Psoas muscle (tissue), 8 donors: ENCODE data around the gene CYB5R2. TPM values are rescaled to one million over a fixed set of nuclear protein-coding genes. Genes with fewer than 3 reads are reported as not detected.

Experiments used
- ATAC-seq, 4 donors: fragments of 200-7000 bp; cut with Tn5 transposase; one replicate each; pipeline ENCODE4 v1.9.1; 2020; ENCODE audit warnings: moderate library complexity in 3 of 4, mild to moderate bottlenecking in 2 of 4
- DNase-seq, 2 donors: peaks; one replicate each; pipeline ENCODE4 v3.0.0-alpha.2; 2020
- H3K27ac ChIP-seq: fragments of 200-600 bp; one replicate; pipeline ENCODE4 v1.8.0; 2022
- H3K27me3 ChIP-seq, 3 donors: fragments of 200-600 bp in 1 of 3; one replicate each; pipeline versions ENCODE4 v1.6.1 to v1.8.0; 2013 to 2022; ENCODE audit warnings: low read length in 2 of 3, mild to moderate bottlenecking in 2 of 3, moderate library complexity in 1 of 3; ENCODE audit not compliant: insufficient read depth in 3 of 3
- H3K36me3 ChIP-seq, 2 donors: fragments of 200-600 bp in 1 of 2; one replicate each; pipeline versions ENCODE4 v1.6.1 to v1.8.0; 2013 to 2022; ENCODE audit warnings: low read depth in 1 of 2, mild to moderate bottlenecking in 1 of 2, moderate library complexity in 1 of 2; ENCODE audit not compliant: insufficient read depth in 1 of 2
- H3K4me1 ChIP-seq: fragments of 200-600 bp; one replicate; pipeline ENCODE4 v1.8.0; 2022
- H3K4me3 ChIP-seq: fragments of 200-600 bp; one replicate; pipeline ENCODE4 v1.8.0; 2022; ENCODE audit warnings: mild to moderate bottlenecking
- H3K9me3 ChIP-seq: fragments of 200-600 bp; one replicate; pipeline ENCODE4 v1.8.0; 2022
- WGBS, 3 donors: extraction: QIAGEN DNeasy Blood & Tissue Kit; methylation state at CpG; one replicate each; pipeline versions ENCODE4 v1.1.6 to v1.1.7; 2013; 5-methylcytosine and 5-hydroxymethylcytosine counted together
- intact Hi-C, 2 donors: fragments of 100-400 bp; cut with DNase I; formaldehyde crosslinking; loops; one replicate each; pipeline versions ENCODE4 v1.11.0 to v1.14.2; 2022
- polyA plus RNA-seq, 3 donors: library from polyadenylated mRNA; stranded (reverse); fragments of 200-250 nt; gene quantifications; one replicate each; pipeline ENCODE4 v1.2.3, GENCODE V29; 2013
- total RNA-seq, 4 donors: library from RNA; stranded (reverse); fragmentation: NEBNext Ultra II Directional in 2 of 4; extraction: Animal tissue kit (Norgen Biotek cat#: 25700) in 2 of 4; gene quantifications; one replicate each; pipeline versions ENCODE4 v1.2.1 to v1.2.4, GENCODE V29; 2021 to 2023
- TF ChIP-seq, protein P1 (sequence below): fragments of 200-600 bp; IDR thresholded peaks from one replicate; pipeline ENCODE4 v1.8.0; 2022; ENCODE audit warnings: antibody characterized with exemption
- donor health status: healthy with polysubstance abuse.
- donor health status: DM: no; HTN: no; CAD: no; lungs with moderate emphysema.
- donor health status: Bipolar disorder and iron deficiency.
- donor health status: healthy.
- donor health status: DM: yes; HTN: yes; CAD: no.
- donor health status: DM: no; HTN: no; CAD: no.
- donor health status: DM: no; HTN: no; CAD: no.
- donor health status: DM: yes; HTN: yes; CAD: no.

CYB5R2 gene
- total and polyA plus RNA-seq, 7 donors: 0.40 to 2.0 (median 1.3) TPM

DNA sequence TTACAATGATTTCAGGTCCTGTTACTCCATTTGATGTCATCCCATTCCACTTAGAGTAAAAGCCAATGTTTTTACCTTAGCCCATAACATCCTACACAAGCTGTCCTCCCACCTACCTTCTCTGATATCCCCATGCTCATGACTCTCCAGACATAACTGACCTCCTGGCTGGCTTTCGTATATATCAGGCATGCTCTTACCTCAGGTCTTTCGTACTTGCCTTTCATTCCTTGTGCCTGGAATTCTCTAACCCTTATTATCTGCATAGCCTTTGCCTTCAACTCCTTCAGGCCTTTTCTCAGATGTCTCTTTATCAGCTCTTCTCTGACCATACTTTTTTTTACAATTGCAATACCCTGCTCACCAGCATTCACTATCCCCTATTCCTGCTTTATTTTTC, 10.3 kb upstream of the CYB5R2 start:
- Histone ChIP-seq H3K4me3 (no peak overlapping the region), H3K4me1 (no peaks in the 10 kb centered on the region), H3K27me3 (no peaks in the 10 kb centered on the region), H3K9me3 (no peaks in the 10 kb centered on the region), H3K27ac (no peak overlapping the region), H3K36me3 (peaks cover 0 to 14% of the 10 kb centered on the region in 2 donors)
- TF ChIP-seq, protein P1, sequence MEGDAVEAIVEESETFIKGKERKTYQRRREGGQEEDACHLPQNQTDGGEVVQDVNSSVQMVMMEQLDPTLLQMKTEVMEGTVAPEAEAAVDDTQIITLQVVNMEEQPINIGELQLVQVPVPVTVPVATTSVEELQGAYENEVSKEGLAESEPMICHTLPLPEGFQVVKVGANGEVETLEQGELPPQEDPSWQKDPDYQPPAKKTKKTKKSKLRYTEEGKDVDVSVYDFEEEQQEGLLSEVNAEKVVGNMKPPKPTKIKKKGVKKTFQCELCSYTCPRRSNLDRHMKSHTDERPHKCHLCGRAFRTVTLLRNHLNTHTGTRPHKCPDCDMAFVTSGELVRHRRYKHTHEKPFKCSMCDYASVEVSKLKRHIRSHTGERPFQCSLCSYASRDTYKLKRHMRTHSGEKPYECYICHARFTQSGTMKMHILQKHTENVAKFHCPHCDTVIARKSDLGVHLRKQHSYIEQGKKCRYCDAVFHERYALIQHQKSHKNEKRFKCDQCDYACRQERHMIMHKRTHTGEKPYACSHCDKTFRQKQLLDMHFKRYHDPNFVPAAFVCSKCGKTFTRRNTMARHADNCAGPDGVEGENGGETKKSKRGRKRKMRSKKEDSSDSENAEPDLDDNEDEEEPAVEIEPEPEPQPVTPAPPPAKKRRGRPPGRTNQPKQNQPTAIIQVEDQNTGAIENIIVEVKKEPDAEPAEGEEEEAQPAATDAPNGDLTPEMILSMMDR: no peak
- DNase-seq: no peak
- 93 to 98% (median 95%) methylated on average over 2 of the region's 2 CpGs for WGBS, 3 donors
- intact Hi-C loops: no loop called here
- ATAC-seq: no peak

DNA sequence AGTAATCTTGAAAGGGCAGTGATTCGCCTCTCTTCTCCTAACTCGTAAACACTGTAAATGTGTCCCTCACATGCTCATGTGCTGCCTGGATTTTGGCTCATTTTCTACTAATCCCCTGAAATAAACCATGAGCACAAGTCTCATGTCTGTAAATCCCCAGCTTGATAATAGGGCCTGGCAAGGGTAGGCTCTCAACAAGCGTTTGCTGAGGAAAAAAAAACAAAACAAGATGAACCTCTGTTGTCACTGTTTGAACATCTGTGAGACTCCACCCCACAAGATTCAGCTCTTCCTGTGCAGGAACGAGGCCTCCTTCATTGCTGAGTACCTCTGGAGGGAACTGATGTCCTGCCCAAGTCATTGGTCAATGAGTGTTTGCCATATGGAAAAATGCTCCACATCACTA, 4.5 kb upstream of the CYB5R2 start:
- TF ChIP-seq, protein P1: no peak
- H3K27ac ChIP-seq: no peak overlapping the region
- 47 to 52% (median 49%) methylated on average over 4 of the region's 4 CpGs for WGBS, 3 donors
- H3K9me3 ChIP-seq: no peaks in the 10 kb centered on the region
- no peaks in the 10 kb centered on the region for H3K4me1 ChIP-seq
- ATAC-seq (no peak), DNase-seq (no peak)
- H3K4me3 ChIP-seq: no peak overlapping the region
- peaks cover 0 to 8% (median 5%) of the 10 kb centered on the region in 3 donors for H3K27me3 ChIP-seq
- intact Hi-C loops: loop anchor here in 1 of 2 donors (10.0 kb wide), 1 partner anchor 223 kb away; no protein-coding TSS in a partner anchor
- no peaks in the 10 kb centered on the region for H3K36me3 ChIP-seq

DNA sequence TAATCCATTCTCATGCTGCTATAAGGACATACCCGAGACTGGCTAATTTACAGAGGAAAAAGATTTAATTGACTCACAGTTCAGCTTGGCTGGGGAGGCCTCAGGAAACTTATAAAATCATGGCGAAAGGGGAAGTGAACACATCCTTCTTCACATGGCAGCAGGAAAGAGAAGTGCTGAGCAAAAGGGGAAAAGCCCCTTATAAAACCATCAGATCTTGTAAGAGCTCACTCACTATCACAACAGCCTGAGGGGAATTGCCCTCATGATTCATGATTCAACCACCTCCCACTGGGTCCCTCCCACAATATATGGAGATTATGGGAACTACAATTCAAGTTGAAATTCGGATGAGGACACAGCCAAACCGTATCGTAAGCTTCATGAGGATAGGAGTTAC, 3.8 kb upstream of the CYB5R2 start:
- Histone ChIP-seq H3K4me3 (no peak overlapping the region), H3K9me3 (no peaks in the 10 kb centered on the region), H3K27ac (no peak overlapping the region), H3K4me1 (no peaks in the 10 kb centered on the region), H3K36me3 (no peaks in the 10 kb centered on the region), H3K27me3 (peaks cover 0 to 10% (median 5%) of the 10 kb centered on the region in 3 donors)
- WGBS, 3 donors: 80 to 82% (median 82%) methylated on average over 5 of the region's 5 CpGs
- TF ChIP-seq, protein P1: no peak
- DNase-seq: no peak
- ATAC-seq: no peak
- intact Hi-C loops: loop anchor here in 1 of 2 donors (10.0 kb wide), 1 partner anchor 222 kb away; no protein-coding TSS in a partner anchor

DNA sequence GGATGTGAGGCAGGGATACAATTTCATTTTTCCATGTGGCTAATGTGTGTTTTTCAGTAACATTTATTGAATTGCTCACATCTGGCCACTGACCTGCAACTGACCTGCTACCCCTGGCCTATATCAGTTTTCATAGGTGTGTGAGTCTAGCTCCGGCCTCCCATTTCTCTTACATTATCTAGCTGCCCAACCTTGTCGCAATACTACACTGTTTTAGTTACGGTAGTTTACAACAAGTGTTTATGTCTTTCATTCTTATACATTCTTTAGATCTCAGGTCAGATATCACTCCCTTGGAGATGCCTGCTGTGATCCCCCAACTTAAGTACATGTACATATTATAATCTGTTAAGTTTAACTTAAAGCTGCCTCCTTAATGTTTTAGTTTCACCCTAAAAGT, 2.3 kb upstream of the CYB5R2 start:
- no peaks in the 10 kb centered on the region for H3K4me1 ChIP-seq
- DNase-seq: no peak
- ATAC-seq: no peak
- no peak overlapping the region for H3K4me3 ChIP-seq
- H3K36me3 ChIP-seq: no peaks in the 10 kb centered on the region
- intact Hi-C loops: loop anchor here in 1 of 2 donors (10.0 kb wide), 1 partner anchor 221 kb away; no protein-coding TSS in a partner anchor
- WGBS, 3 donors: 73 to 95% (median 76%) methylated on average over 3 of the region's 3 CpGs
- TF ChIP-seq, protein P1: no peak
- no peaks in the 10 kb centered on the region for H3K9me3 ChIP-seq
- H3K27me3 ChIP-seq: peaks cover 0 to 10% (median 5%) of the 10 kb centered on the region in 3 donors
- no peak overlapping the region for H3K27ac ChIP-seq
